HepG2 (cell line): Measurements from ENCODE around the gene BSN. TPM values are rescaled to one million over a fixed set of nuclear protein-coding genes. Genes with fewer than 3 reads are reported as not detected.

Experiments
- ATAC-seq: fragments of 200-7000 bp; cut with Tn5 transposase; 3 replicates; pipeline ENCODE4 v1.9.1; 2020; ENCODE audit warnings: mild to moderate bottlenecking, moderate library complexity
- BruUV-seq: library from RNA; stranded (reverse); fragments of 400-500 nt; replicated peaks from 2 replicates; lab custom pipeline; 2021; lab: Mats Ljungman, UMichigan
- CTCF ChIA-PET: fragments of 300-600 bp; formaldehyde crosslinking; extraction: SDS; loops from one replicate; lab custom pipeline; 2021; ENCODE audit warnings: low total read pairs, inconsistent platforms, low intra/inter-chr PET ratio; lab: Yijun Ruan, JAX
- POLR2A ChIA-PET: fragments of 350-600 bp; sonication (Branson Sonifier 250); formaldehyde crosslinking; loops from one replicate; lab custom pipeline; 2020; ENCODE audit warnings: antibody characterized with exemption, inconsistent platforms; lab: Yijun Ruan, JAX
- DNase-seq: peaks from one replicate; pipeline ENCODE4 v3.0.0-alpha.2; 2015; ENCODE audit warnings: low spot score
- FAIRE-seq: peaks from 3 replicates; lab custom pipeline; 2011; peaks lifted over from hg19 to GRCh38; lab: Jason Lieb, UNC
- H2AFZ ChIP-seq: one replicate; pipeline ENCODE4 v1.6.1; 2011; ENCODE audit warnings: low read length, inconsistent platforms
- H3K27ac ChIP-seq: fragments of 300-600 bp; 3 replicates; pipeline ENCODE4 v1.8.0; 2011; ENCODE audit warnings: mixed run types, mild to moderate bottlenecking, mixed read lengths, low read length, inconsistent platforms; ENCODE audit not compliant: insufficient read depth; ENCODE audit errors: extremely low read length
- H3K27me3 ChIP-seq, 2 experiments: fragments of 200-600 bp in 1 of 2; 2 replicates in 1 of 2; 3 replicates in 1 of 2; pipeline versions ENCODE4 v1.6.0 to v1.8.0; 2011; ENCODE audit warnings: low read length in 2 of 2, mild to moderate bottlenecking in 2 of 2, moderate library complexity in 2 of 2, inconsistent platforms in 1 of 2; ENCODE audit not compliant: insufficient read depth in 2 of 2, control insufficient read depth in 1 of 2
- H3K36me3 ChIP-seq, 2 experiments: fragments of 200-600 bp in 1 of 2; replicated peaks in 1 of 2; 2 replicates in 1 of 2; 3 replicates in 1 of 2; pipeline versions ENCODE4 v1.5.1 to v1.8.0; 2011; ENCODE audit warnings: low read length in 2 of 2, inconsistent platforms in 1 of 2; ENCODE audit not compliant: insufficient read depth in 2 of 2, control insufficient read depth in 1 of 2
- H3K4me1 ChIP-seq: 2 replicates; pipeline ENCODE4 v1.5.1; 2012; ENCODE audit warnings: low read length, inconsistent platforms; ENCODE audit not compliant: insufficient read depth
- H3K4me2 ChIP-seq: 2 replicates; pipeline ENCODE4 v1.6.0; 2011; ENCODE audit warnings: low read depth, low read length, inconsistent platforms
- H3K4me3 ChIP-seq, 3 experiments: fragments of 200-600 bp in 1 of 3; sonication (generic), shearing (Covaris generic) in 1 of 3; replicated peaks in 1 of 3; 2 replicates each; pipeline ENCODE4 v1.5.1; 2011 to 2016; ENCODE audit warnings: low read length in 3 of 3, inconsistent platforms in 2 of 3, low read depth in 2 of 3, mild to moderate bottlenecking in 2 of 3, control low read depth in 1 of 3, mixed read lengths in 1 of 3; ENCODE audit not compliant: insufficient read depth in 1 of 3
- H3K79me2 ChIP-seq: one replicate; pipeline ENCODE4 v1.6.1; 2011; ENCODE audit warnings: low read length, inconsistent platforms; ENCODE audit not compliant: insufficient read depth
- H3K9ac ChIP-seq: 2 replicates; pipeline ENCODE4 v1.6.0; 2011; ENCODE audit warnings: mild to moderate bottlenecking, low read depth, low read length, inconsistent platforms; ENCODE audit not compliant: insufficient read depth
- H3K9me3 ChIP-seq: 2 replicates; pipeline ENCODE4 v1.5.1; 2012; ENCODE audit warnings: mild to moderate bottlenecking, low read length
- H4K20me1 ChIP-seq: 2 replicates; pipeline ENCODE4 v1.6.0; 2011; ENCODE audit warnings: inconsistent platforms, mild to moderate bottlenecking, low read length, moderate library complexity; ENCODE audit not compliant: insufficient read depth
- ARID2 ChIP-seq: sonication (generic); formaldehyde crosslinking; IDR thresholded peaks from 2 replicates; pipeline ENCODE4 v1.8.1; 2022; ENCODE audit warnings: mild to moderate bottlenecking, missing genetic modification reagents, borderline replicate concordance
- CEBPZ ChIP-seq: IDR thresholded peaks from 2 replicates; pipeline ENCODE4 v1.6.1; 2012; ENCODE audit warnings: low read length, improper control_type of control experiment
- CHD2 ChIP-seq: IDR thresholded peaks from 2 replicates; pipeline ENCODE4 v1.6.1; 2011; ENCODE audit warnings: low read depth, low read length, improper control_type of control experiment
- DPF2 ChIP-seq: sonication (generic); formaldehyde crosslinking; IDR thresholded peaks from 2 replicates; pipeline ENCODE4 v1.4.0; 2020; ENCODE audit warnings: mild to moderate bottlenecking, low read depth, missing genetic modification reagents, borderline replicate concordance
- ERF ChIP-seq: IDR thresholded peaks from 2 replicates; pipeline ENCODE4 v1.6.1; 2018; ENCODE audit warnings: missing biosample characterization, missing genetic modification reagents
- HDAC6 ChIP-seq: fragments of 200-600 bp; sonication (generic); IDR thresholded peaks from 2 replicates; pipeline ENCODE4 v1.7.0; 2017; ENCODE audit warnings: mild to moderate bottlenecking, antibody characterized with exemption, low read length, low read depth
- HIVEP1 ChIP-seq: sonication (generic); formaldehyde crosslinking; IDR thresholded peaks from 2 replicates; pipeline ENCODE4 v1.4.0; 2020; ENCODE audit warnings: mild to moderate bottlenecking, missing genetic modification reagents
- MXI1 ChIP-seq: IDR thresholded peaks from 3 replicates; pipeline ENCODE4 v1.6.1; 2012; ENCODE audit warnings: low read depth, low read length, inconsistent platforms, borderline replicate concordance
- NBN ChIP-seq: fragments of 450-650 bp; conservative IDR thresholded peaks from 2 replicates; pipeline ENCODE4 v1.6.1; 2017
- NR2F1 ChIP-seq, 2 experiments: fragments of 450-650 bp in 1 of 2; formaldehyde crosslinking in 1 of 2; IDR thresholded peaks; 2 replicates each; pipeline versions ENCODE4 v1.5.0 to v1.6.1; 2016 to 2020; ENCODE audit warnings: mild to moderate bottlenecking in 1 of 2, missing compliant biosample characterization in 1 of 2, missing genetic modification reagents in 1 of 2, moderate library complexity in 1 of 2
- TBP ChIP-seq: sonication (generic); formaldehyde crosslinking; IDR thresholded peaks from 2 replicates; pipeline ENCODE4 v1.5.0; 2020; ENCODE audit warnings: missing genetic modification reagents
- ZBTB20 ChIP-seq: sonication (generic); formaldehyde crosslinking; IDR thresholded peaks from 2 replicates; pipeline ENCODE4 v1.8.1; 2023; ENCODE audit warnings: missing genetic modification reagents, low read depth, mild to moderate bottlenecking, borderline replicate concordance
- ZFP36L2 ChIP-seq: sonication (generic); formaldehyde crosslinking; IDR thresholded peaks from 2 replicates; pipeline ENCODE4 v1.4.0; 2020; ENCODE audit warnings: missing genetic modification reagents
- ZNF562 ChIP-seq: sonication (generic); formaldehyde crosslinking; IDR thresholded peaks from 2 replicates; pipeline ENCODE4 v1.8.0; 2022; ENCODE audit warnings: missing genetic modification reagents, borderline replicate concordance
- WGBS: methylation state at CpG from one replicate; pipeline ENCODE4 v1.1.6; 2017; ENCODE audit warnings: low lambda C conversion rate; 5-methylcytosine and 5-hydroxymethylcytosine counted together
- in situ Hi-C: cut with HindIII; loops from 2 replicates; pipeline ENCODE4 v1.10.0; 2017; ENCODE audit warnings: low pct_unique_long_range_greater_than_20kb; ENCODE audit not compliant: extremely low pct_ligation_motif_present
- intact Hi-C: fragments of 100-400 bp; cut with micrococcal nuclease; formaldehyde crosslinking; loops from one replicate; pipeline ENCODE4 v1.10.0; 2022; ENCODE audit not compliant: unreplicated experiment
- polyA plus RNA-seq, 8 experiments: library from polyadenylated mRNA; depleted of rRNA in 3 of 8; stranded (reverse) in 7 of 8; unstranded in 1 of 8; fragments of >200 nt; fragmentation: Illumina TruSeq in 4 of 8; extraction: Trizol in 4 of 8; gene quantifications; 2 replicates each; pipeline versions ENCODE4 v1.2.1 to v1.2.3, GENCODE V29; 2011 to 2016; ENCODE audit warnings: low read depth in 4 of 8, missing spikeins in 1 of 8, mixed read lengths in 1 of 8; ENCODE audit not compliant: insufficient read depth in 1 of 8
- total RNA-seq, 5 experiments: library from RNA; depleted of rRNA; stranded (reverse); fragments of >200 nt; fragmentation: Illumina TruSeq; extraction: Trizol; gene quantifications; 2 replicates each; pipeline ENCODE4 v1.2.3, GENCODE V29; 2016; ENCODE audit warnings: low read depth in 1 of 5

The BSN gene
- total and polyA plus RNA-seq, 2 of the 13 experiments (the other 11 are each of a cell fraction or from before 2014, with no cell fraction given): 0.42 to 0.86 TPM

GRCh38 chr3:49518016-49518415 is 36.3 kb upstream of the BSN start:
- H3K27me3 ChIP-seq: no peaks in the 10 kb centered on the region; a peak in 1 of 5 replicates
- H2AFZ ChIP-seq: no peak overlapping the region
- in situ Hi-C loops: no loop called here
- WGBS: 96% methylated on average over 3 of the region's 3 CpGs
- no peak overlapping the region for H3K4me3 ChIP-seq
- H4K20me1 ChIP-seq: no peaks in the 10 kb centered on the region
- H3K4me1 ChIP-seq: peaks cover 30% of the 10 kb centered on the region
- ATAC-seq: no peak
- H3K79me2 ChIP-seq: peaks cover 8% of the 10 kb centered on the region
- intact Hi-C loops: no loop called here
- H3K9ac ChIP-seq: no peak overlapping the region
- no TSS peak for BruUV-seq
- no peak overlapping the region for H3K4me2 ChIP-seq
- POLR2A ChIA-PET: interaction anchor here (1.8 to 2.4 kb wide), 2 partner anchors 48 to 52 kb away, joined by 6 to 8 read pairs; partner anchors contain the start of gene DAG1
- H3K36me3 ChIP-seq: peaks cover 17 to 39% of the 10 kb centered on the region in 2 experiments; a peak in 4 of 5 replicates
- FAIRE-seq: no peak
- DNase-seq: no peak
- no peak overlapping the region for H3K27ac ChIP-seq
- H3K9me3 ChIP-seq: no peaks in the 10 kb centered on the region
- CTCF ChIA-PET: no interaction called here
- TF ChIP-seq ARID2 (CRISPR knock-in tag) (no peak), ZBTB20 (no peak), CEBPZ (no peak), MXI1 (no peak), DPF2 (CRISPR knock-in tag) (no peak), NR2F1 (CRISPR knock-in tag; IDR thresholded peaks at IDR 0.05) (no peak), HDAC6 (no peak), ERF (CRISPR knock-in tag) (no peak), ZFP36L2 (no peak), ZNF562 (CRISPR knock-in tag) (no peak), NBN (no peak), CHD2 (no peak), HIVEP1 (CRISPR knock-in tag) (no peak), TBP (CRISPR knock-in tag) (no peak)
